Measurements from ENCODE around the gene RMND5A. TPM values are rescaled to one million over a fixed set of nuclear protein-coding genes. Genes with fewer than 3 reads are reported as not detected.
"Not testable (repeated sequence)": the region's sequence is repeated elsewhere in the genome, so short reads cannot be mapped to it uniquely, and the experiment has no call there.

The RMND5A gene
- 24.5 and 26.6 TPM in 2 replicates for total RNA-seq

- H3K27me3 ChIP-seq (ENCODE audit: control insufficient read depth, insufficient read depth, low read length); H3K36me3 ChIP-seq (ENCODE audit: control insufficient read depth, insufficient read depth, low read length); DNase-seq (ENCODE audit: low read depth): not testable (repeated sequence)
- H3K4me3 ChIP-seq (ENCODE audit: low read depth, low read length): peak within 1 kb of the TSS; percentile 65
Measured at GRCh38 chr2:86719637-86720539, at the start of gene RMND5A. RMND5A (plus strand) TSS chr2:86720291; CDS start chr2:86720668, 377 bp downstream.

GRCh38 chr2:86671337-86671981 lies 48.6 kb upstream of the RMND5A start:
- TF ChIP-seq CTCF (IDR thresholded peaks at IDR 0.05; ENCODE audit: insufficient read depth, low read length, poor library complexity, severe bottlenecking): no peak
- Histone ChIP-seq H3K36me3 (ENCODE audit: control insufficient read depth, insufficient read depth, low read length) (peaks cover 1% of the 10 kb centered on the region), H3K4me3 (ENCODE audit: low read depth, low read length) (no peak overlapping the region), H3K27me3 (ENCODE audit: control insufficient read depth, insufficient read depth, low read length) (no peaks in the 10 kb centered on the region)
- no peak for DNase-seq (ENCODE audit: low read depth)

GRCh38 chr2:86672027-86672545 lies 48.0 kb upstream of the RMND5A start:
- H3K36me3 ChIP-seq (ENCODE audit: control insufficient read depth, insufficient read depth, low read length): peaks cover 1% of the 10 kb centered on the region
- H3K4me3 ChIP-seq (ENCODE audit: low read depth, low read length): no peak overlapping the region
- DNase-seq (ENCODE audit: low read depth): no peak
- no peaks in the 10 kb centered on the region for H3K27me3 ChIP-seq (ENCODE audit: control insufficient read depth, insufficient read depth, low read length)
- TF ChIP-seq CTCF (IDR thresholded peaks at IDR 0.05; ENCODE audit: insufficient read depth, low read length, poor library complexity, severe bottlenecking): no peak

GRCh38 chr2:86673011-86673410 lies 47.1 kb upstream of the RMND5A start:
- Histone ChIP-seq H3K27me3 (ENCODE audit: control insufficient read depth, insufficient read depth, low read length) (no peaks in the 10 kb centered on the region), H3K36me3 (ENCODE audit: control insufficient read depth, insufficient read depth, low read length) (peaks cover 1% of the 10 kb centered on the region), H3K4me3 (ENCODE audit: low read depth, low read length) (no peak overlapping the region)
- TF ChIP-seq CTCF (IDR thresholded peaks at IDR 0.05; ENCODE audit: insufficient read depth, low read length, poor library complexity, severe bottlenecking): no peak
- no peak for DNase-seq (ENCODE audit: low read depth)

- TF ChIP-seq CTCF (IDR thresholded peaks at IDR 0.05; ENCODE audit: insufficient read depth, low read length, poor library complexity, severe bottlenecking): no peak
- no peak overlapping the region for H3K4me3 ChIP-seq (ENCODE audit: low read depth, low read length)
- no peak for DNase-seq (ENCODE audit: low read depth)
- peaks cover 1% of the 10 kb centered on the region for H3K36me3 ChIP-seq (ENCODE audit: control insufficient read depth, insufficient read depth, low read length)
- H3K27me3 ChIP-seq (ENCODE audit: control insufficient read depth, insufficient read depth, low read length): no peaks in the 10 kb centered on the region
Measured at GRCh38 chr2:86673986-86674670, 46.0 kb upstream of the RMND5A start.

GRCh38 chr2:86675104-86675503 lies 45.0 kb upstream of the RMND5A start:
- peaks cover 1% of the 10 kb centered on the region for H3K36me3 ChIP-seq (ENCODE audit: control insufficient read depth, insufficient read depth, low read length)
- no peak for TF ChIP-seq CTCF (IDR thresholded peaks at IDR 0.05; ENCODE audit: insufficient read depth, low read length, poor library complexity, severe bottlenecking)

More at GRCh38 chr2:86675104-86675503, 45.0 kb upstream of the RMND5A start:
- DNase-seq (ENCODE audit: low read depth): no peak
- H3K4me3 ChIP-seq (ENCODE audit: low read depth, low read length): no peak overlapping the region
- H3K27me3 ChIP-seq (ENCODE audit: control insufficient read depth, insufficient read depth, low read length): no peaks in the 10 kb centered on the region

All from kidney epithelial cell (primary cell).